SW480 (cell line): ENCODE results near the gene AIF1L.

Experiments
- DNase-seq: peaks from one replicate; pipeline ENCODE4 v3.0.0-alpha.2; 2016; ENCODE audit warnings: low spot score

Gene AIF1L

GRCh38 chr9:131167936-131168335 is 71.6 kb downstream of the AIF1L start:
- no peak for DNase-seq

- DNase-seq, result no peak
Measured at GRCh38 chr9:131169563-131170240, 73.4 kb downstream of the AIF1L start.
